Ovary (tissue), 3 donors: ENCODE measurements around the gene GTF3C4.

Source experiments
- CTCF ChIP-seq, 3 donors: fragments of 450-650 bp in 2 of 3; fragments of 200-600 bp in 1 of 3; IDR thresholded peaks; one replicate each; pipeline versions ENCODE4 v1.5.1 to v1.8.0; 2016 to 2022; ENCODE audit warnings: antibody characterized with exemption in 3 of 3, mild to moderate bottlenecking in 1 of 3
- EP300 ChIP-seq: sonication (generic); formaldehyde crosslinking; IDR thresholded peaks from one replicate; pipeline ENCODE4 v1.6.1; 2017; ENCODE audit warnings: antibody characterized with exemption
- POLR2A ChIP-seq: fragments of 450-650 bp; IDR thresholded peaks from one replicate; pipeline ENCODE4 v1.6.1; 2017; ENCODE audit warnings: antibody characterized with exemption, mild to moderate bottlenecking, moderate library complexity
- donor health status: DM: no; HTN: no; CAD: no.

- TF ChIP-seq CTCF (IDR thresholded peaks at IDR 0.05) = no peak
- no peak for TF ChIP-seq POLR2A
- TF ChIP-seq EP300 = no peak
These were observed 48.1 kb upstream of the GTF3C4 start for GRCh38 chr9:132622159-132622558.
